Epithelial cell of proximal tubule (primary cell): ENCODE measurements around the gene NLK. TPM values are rescaled to one million over a fixed set of nuclear protein-coding genes. Genes with fewer than 3 reads are reported as not detected.
"Not testable (repeated sequence)": the region's sequence is repeated elsewhere in the genome, so short reads cannot be mapped to it uniquely, and the experiment has no call there.

Experiments
- DNase-seq: peaks from one replicate; pipeline ENCODE4 v3.0.0-alpha.2; 2011; ENCODE audit warnings: low read depth
- H3K4me3 ChIP-seq: 2 replicates; pipeline ENCODE4 v1.5.1; 2011; ENCODE audit warnings: low read depth, mild to moderate bottlenecking, low read length
- total RNA-seq: library from RNA; depleted of rRNA; stranded (reverse); fragments of >200 nt; gene quantifications from 2 replicates; pipeline ENCODE4 v1.2.3, GENCODE V29; 2015
- TF ChIP-seq, protein P1 (sequence below): conservative IDR thresholded peaks from 2 replicates; pipeline ENCODE4 v1.5.1; 2012; ENCODE audit warnings: low read depth, mild to moderate bottlenecking, low read length

NLK gene
- total RNA-seq, 1 donor from 2014 or later, result 18.6 TPM

GRCh38 chr17:28144019-28144418, 101.5 kb downstream of the NLK start:
- no peak overlapping the region for H3K4me3 ChIP-seq
- no peak for DNase-seq
- TF ChIP-seq, protein P1, sequence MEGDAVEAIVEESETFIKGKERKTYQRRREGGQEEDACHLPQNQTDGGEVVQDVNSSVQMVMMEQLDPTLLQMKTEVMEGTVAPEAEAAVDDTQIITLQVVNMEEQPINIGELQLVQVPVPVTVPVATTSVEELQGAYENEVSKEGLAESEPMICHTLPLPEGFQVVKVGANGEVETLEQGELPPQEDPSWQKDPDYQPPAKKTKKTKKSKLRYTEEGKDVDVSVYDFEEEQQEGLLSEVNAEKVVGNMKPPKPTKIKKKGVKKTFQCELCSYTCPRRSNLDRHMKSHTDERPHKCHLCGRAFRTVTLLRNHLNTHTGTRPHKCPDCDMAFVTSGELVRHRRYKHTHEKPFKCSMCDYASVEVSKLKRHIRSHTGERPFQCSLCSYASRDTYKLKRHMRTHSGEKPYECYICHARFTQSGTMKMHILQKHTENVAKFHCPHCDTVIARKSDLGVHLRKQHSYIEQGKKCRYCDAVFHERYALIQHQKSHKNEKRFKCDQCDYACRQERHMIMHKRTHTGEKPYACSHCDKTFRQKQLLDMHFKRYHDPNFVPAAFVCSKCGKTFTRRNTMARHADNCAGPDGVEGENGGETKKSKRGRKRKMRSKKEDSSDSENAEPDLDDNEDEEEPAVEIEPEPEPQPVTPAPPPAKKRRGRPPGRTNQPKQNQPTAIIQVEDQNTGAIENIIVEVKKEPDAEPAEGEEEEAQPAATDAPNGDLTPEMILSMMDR, result no peak

DNA sequence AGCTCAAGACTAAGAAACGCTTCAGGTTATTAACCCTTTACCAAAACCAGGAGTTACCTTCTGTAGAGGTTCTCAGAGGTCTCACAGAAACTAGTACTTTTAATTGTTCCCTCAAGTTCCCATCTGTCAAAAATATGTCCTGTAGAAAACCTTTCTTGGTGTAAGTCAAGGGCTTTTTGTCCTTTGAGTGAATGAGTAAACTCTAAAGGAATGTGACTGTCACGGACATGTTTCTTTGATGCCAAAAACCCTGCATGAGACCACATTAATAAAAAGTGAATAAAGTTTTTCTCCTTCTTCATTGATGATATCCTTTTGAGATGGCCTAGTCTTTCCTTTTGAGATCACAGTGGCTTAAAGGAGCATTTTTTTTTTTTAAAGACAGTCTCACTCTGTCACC, 102.9 kb downstream of the NLK start:
- no peak overlapping the region for H3K4me3 ChIP-seq
- TF ChIP-seq, protein P1, result no peak
- DNase-seq, result no peak

- TF ChIP-seq, protein P1, result no peak
- no peak for DNase-seq
- H3K4me3 ChIP-seq, result no peak overlapping the region
Observed at GRCh38 chr17:28147017-28147416, 104.5 kb downstream of the NLK start.

- TF ChIP-seq, protein P1, result no peak
- no peak overlapping the region for H3K4me3 ChIP-seq
- no peak for DNase-seq
Observed at GRCh38 chr17:28151001-28151400, 108.5 kb downstream of the NLK start.

- no peak for DNase-seq
- TF ChIP-seq, protein P1, result no peak
- H3K4me3 ChIP-seq, result no peak overlapping the region
Observed at GRCh38 chr17:28154214-28154613, 111.7 kb downstream of the NLK start.

DNA sequence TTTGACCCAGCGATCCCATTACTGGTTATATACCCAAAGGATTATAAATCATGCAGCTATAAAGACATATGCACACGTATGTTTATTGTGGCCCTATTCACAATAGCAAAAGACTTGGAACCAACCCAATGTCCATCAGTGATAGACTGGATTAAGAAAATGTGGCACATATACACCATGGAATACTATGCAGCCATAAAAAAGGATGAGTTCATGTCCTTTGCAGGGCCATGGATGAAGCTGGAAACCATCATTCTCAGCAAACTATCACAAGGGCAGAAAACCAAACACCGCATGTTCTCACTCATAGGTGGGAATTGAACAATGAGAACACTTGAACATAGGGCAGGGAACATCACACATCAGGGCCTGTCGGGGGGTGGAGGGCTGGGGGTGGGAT, 112.9 kb downstream of the NLK start:
- not testable (repeated sequence) for H3K4me3 ChIP-seq

GRCh38 chr17:28159004-28159403, 116.5 kb downstream of the NLK start:
- DNase-seq, result no peak
- H3K4me3 ChIP-seq, result no peak overlapping the region
- TF ChIP-seq, protein P1, result no peak

More for the DNA sequence above, 112.9 kb downstream of the NLK start:
- not testable (repeated sequence) for DNase-seq

DNA sequence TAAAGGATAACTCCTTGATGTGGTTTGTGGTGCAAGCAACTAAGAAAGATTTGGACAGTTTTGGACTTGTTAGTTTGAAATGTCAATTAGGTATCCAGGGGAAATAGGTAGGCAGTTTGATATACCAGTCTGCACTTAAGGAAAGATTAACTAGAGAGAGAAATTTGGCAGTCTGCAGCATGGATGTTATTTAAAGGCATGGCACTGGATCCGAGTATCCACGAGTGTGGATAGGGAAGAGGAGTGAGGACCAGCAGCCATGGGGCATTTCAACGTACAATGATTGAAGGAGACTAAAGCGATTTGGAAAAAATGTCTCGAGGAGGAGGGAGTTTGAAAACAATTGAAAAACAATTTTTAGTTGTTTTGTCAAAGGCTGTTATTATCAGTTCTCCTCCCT, 117.4 kb downstream of the NLK start:
- TF ChIP-seq, protein P1, result no peak
- no peak overlapping the region for H3K4me3 ChIP-seq
- no peak for DNase-seq
